Hepatocyte (in vitro differentiated cells): ENCODE measurements around the gene PTPRD. TPM values are rescaled to one million over a fixed set of nuclear protein-coding genes. Genes with fewer than 3 reads are reported as not detected.

Experiments
- DNase-seq: peaks from one replicate; pipeline ENCODE4 v3.0.0-alpha.2; 2016; ENCODE audit warnings: low spot score
- H2AFZ ChIP-seq: fragments of 200-600 bp; sonication (generic); 2 replicates; pipeline ENCODE4 v1.6.0; 2016; ENCODE audit warnings: antibody characterized with exemption, mild to moderate bottlenecking
- H3K27ac ChIP-seq: fragments of 200-600 bp; sonication (generic); 2 replicates; pipeline ENCODE4 v1.5.1; 2016; ENCODE audit warnings: mild to moderate bottlenecking
- H3K27me3 ChIP-seq: fragments of 200-600 bp; sonication (generic); 2 replicates; pipeline ENCODE4 v1.6.1; 2016
- H3K36me3 ChIP-seq: fragments of 200-600 bp; sonication (generic); replicated peaks from 2 replicates; pipeline ENCODE4 v1.5.1; 2016; ENCODE audit warnings: low read depth; ENCODE audit not compliant: insufficient read depth
- H3K4me1 ChIP-seq: fragments of 200-600 bp; sonication (generic); 2 replicates; pipeline ENCODE4 v1.5.1; 2016; ENCODE audit warnings: mild to moderate bottlenecking, moderate library complexity; ENCODE audit not compliant: insufficient read depth
- H3K4me2 ChIP-seq: fragments of 200-600 bp; sonication (generic); 2 replicates; pipeline ENCODE4 v1.6.0; 2016
- H3K4me3 ChIP-seq: fragments of 200-600 bp; sonication (generic); 2 replicates; pipeline ENCODE4 v1.5.1; 2016; ENCODE audit warnings: mild to moderate bottlenecking
- H3K79me2 ChIP-seq: fragments of 200-600 bp; sonication (generic); 2 replicates; pipeline ENCODE4 v1.6.0; 2017; ENCODE audit warnings: mild to moderate bottlenecking
- H3K9me2 ChIP-seq: fragments of 200-600 bp; sonication (generic); replicated peaks from 2 replicates; pipeline ENCODE4 v1.6.0; 2017; ENCODE audit warnings: mild to moderate bottlenecking; ENCODE audit not compliant: insufficient read depth
- H3K9me3 ChIP-seq: fragments of 200-600 bp; sonication (generic); 2 replicates; pipeline ENCODE4 v1.5.1; 2016; ENCODE audit warnings: low read depth, mild to moderate bottlenecking
- H4K20me1 ChIP-seq: fragments of 200-600 bp; sonication (generic); 2 replicates; pipeline ENCODE4 v1.6.0; 2016; ENCODE audit warnings: mild to moderate bottlenecking; ENCODE audit not compliant: insufficient read depth, poor library complexity, severe bottlenecking
- CTCF ChIP-seq: fragments of 200-600 bp; sonication (generic); IDR thresholded peaks from 2 replicates; pipeline ENCODE4 v1.5.1; 2016; ENCODE audit warnings: antibody characterized with exemption, mild to moderate bottlenecking; ENCODE audit not compliant: poor library complexity
- EZH2 ChIP-seq: fragments of 200-600 bp; sonication (generic); IDR thresholded peaks from 2 replicates; pipeline ENCODE4 v1.6.1; 2016; ENCODE audit warnings: antibody characterized with exemption, mild to moderate bottlenecking, borderline replicate concordance
- EZH2phosphoT487 ChIP-seq: fragments of 200-600 bp; sonication (generic); IDR thresholded peaks from one replicate; pipeline ENCODE4 v1.6.1; 2018; ENCODE audit warnings: antibody characterized with exemption, mild to moderate bottlenecking, low read depth, moderate library complexity; ENCODE audit not compliant: unreplicated experiment, severe bottlenecking
- WGBS: methylation state at CpG from one replicate; pipeline ENCODE4 v1.1.6; 2016; ENCODE audit warnings: low lambda C conversion rate; ENCODE audit errors: missing lambda C conversion rate; 5-methylcytosine and 5-hydroxymethylcytosine counted together
- polyA plus RNA-seq: library from polyadenylated mRNA; unstranded; fragments of >200 nt; fragmentation: Nextera tagmentation; extraction: Ambion mirVana; gene quantifications from 2 replicates; pipeline ENCODE4 v1.2.1, GENCODE V29; 2016
- total RNA-seq: library from RNA; depleted of rRNA; stranded (reverse); fragments of >200 nt; gene quantifications from 2 replicates; pipeline ENCODE4 v1.2.3, GENCODE V29; 2014

Gene PTPRD
- total and polyA plus RNA-seq, 2 experiments from 2014 or later = 6.5 to 77.6 TPM

DNA sequence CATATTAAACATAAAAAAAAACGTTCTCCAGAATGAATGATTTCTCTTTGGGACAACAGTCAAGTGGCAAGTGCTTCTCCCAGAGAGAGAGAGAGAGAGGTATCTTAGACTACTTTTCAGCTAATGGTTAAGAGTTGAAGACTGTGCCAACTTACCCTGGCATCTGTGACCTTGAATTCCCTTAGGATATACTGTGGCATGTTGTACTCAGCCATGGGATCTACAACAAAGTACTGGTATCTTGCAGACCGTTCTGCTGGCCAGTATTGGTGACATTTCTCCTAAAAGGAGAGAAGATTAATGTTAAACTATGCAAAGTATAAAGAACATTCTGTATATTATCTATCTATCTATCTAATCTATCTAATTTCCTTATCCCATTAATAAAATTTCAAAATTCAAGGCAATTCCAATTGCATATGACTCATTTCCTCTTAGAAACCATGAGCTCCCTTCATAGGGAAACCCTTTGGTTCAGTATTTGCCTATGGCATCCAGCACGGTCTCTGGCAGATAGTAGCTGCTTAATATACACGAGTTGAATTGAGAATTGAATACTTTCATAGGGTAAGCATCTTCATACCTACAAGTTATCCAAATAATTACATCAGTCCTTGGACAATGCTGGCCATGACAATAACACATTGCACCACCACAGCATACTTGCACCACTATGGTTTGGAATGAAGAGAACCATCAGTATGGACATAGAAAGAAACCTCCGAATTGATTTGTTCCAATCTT is 2273.9 kb downstream of the PTPRD start:
- TF ChIP-seq CTCF (no peak), EZH2 (no peak), EZH2phosphoT487 (no peak)
- Histone ChIP-seq H3K9me3 (no peaks in the 10 kb centered on the region), H4K20me1 (no peaks in the 10 kb centered on the region), H3K36me3 (no peaks in the 10 kb centered on the region), H3K4me3 (no peak overlapping the region), H3K4me1 (peaks cover 4% of the 10 kb centered on the region), H3K9me2 (no peaks in the 10 kb centered on the region), H2AFZ (no peak overlapping the region), H3K4me2 (no peak overlapping the region), H3K27ac (peak overlapping the region; percentile 8), H3K79me2 (no peaks in the 10 kb centered on the region), H3K27me3 (no peaks in the 10 kb centered on the region)
- WGBS = 92% methylated on average over 5 of the region's 5 CpGs
- no peak for DNase-seq

DNA sequence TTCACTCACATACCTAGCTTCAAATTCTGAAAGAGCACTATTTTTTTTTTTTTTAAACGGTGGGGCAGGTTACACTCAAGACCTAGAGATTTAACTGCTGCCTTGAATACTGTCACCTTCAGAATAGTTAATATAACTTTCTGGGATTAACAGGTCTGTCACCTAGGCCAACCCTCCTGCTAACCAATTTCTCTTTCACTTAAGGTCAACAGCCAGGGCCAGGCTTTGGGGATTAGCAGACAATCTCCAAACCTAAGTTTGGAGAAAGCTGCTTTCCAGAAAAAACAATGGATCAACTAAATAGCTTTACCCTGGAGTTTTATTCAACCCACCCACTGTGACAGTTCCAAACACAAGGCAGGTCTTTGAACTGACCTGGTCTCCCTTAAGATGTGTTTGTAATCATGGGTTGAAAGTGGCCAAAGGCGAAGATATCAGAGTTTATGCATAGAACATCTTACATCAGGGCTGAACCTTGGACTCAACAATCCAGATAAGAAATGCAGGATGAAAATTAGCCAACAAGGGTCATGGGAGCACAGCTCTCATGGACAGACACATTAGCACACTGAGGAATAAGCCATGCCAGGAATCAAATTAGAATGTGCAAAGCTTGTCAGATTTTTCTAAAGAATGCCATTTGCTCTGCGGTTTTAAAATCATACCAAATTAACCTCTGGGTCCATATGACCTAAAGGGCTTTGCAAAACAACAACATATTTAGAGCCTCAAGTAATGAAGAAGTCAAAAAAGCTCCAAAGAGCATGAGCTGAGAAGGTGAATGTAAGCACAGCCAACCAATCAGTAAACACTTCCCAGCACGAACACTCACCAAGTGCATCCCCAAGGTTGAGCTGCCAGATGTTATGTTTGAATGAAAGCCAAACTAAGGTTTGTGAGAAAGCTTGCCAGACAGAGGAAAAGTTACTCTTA is 2274.7 kb downstream of the PTPRD start:
- WGBS = 55% methylated on average over 4 of the region's 4 CpGs
- H4K20me1 ChIP-seq = no peaks in the 10 kb centered on the region
- H3K4me3 ChIP-seq = no peak overlapping the region
- H3K4me1 ChIP-seq = peaks cover 4% of the 10 kb centered on the region
- DNase-seq = peak; percentile 63
- TF ChIP-seq EZH2 (no peak), CTCF (no peak), EZH2phosphoT487 (no peak)
- H2AFZ ChIP-seq = no peak overlapping the region
- no peaks in the 10 kb centered on the region for H3K27me3 ChIP-seq
- no peaks in the 10 kb centered on the region for H3K9me2 ChIP-seq
- no peaks in the 10 kb centered on the region for H3K79me2 ChIP-seq
- no peaks in the 10 kb centered on the region for H3K36me3 ChIP-seq
- no peak overlapping the region for H3K4me2 ChIP-seq
- peak overlapping the region; percentile 59 for H3K27ac ChIP-seq
- H3K9me3 ChIP-seq = no peaks in the 10 kb centered on the region

DNA sequence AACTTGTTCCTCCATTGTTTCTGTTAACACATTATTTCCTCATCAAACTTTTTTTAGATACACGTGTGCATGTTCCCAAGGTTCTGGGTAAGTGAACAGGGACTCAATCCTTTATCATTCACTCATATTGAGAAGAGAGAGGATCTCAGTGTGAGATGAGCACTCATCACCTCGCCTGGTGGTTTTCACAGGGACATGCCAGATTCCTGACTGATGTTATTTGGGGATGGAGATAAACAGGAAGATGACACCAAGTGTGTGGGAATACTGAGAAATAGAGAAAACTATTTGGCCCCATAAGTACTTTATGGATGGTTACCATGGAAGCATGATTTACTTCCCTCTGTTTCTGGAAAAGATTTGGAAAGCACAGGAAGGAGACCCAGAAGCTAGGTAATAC is 2279.9 kb downstream of the PTPRD start:
- H3K9me3 ChIP-seq = no peaks in the 10 kb centered on the region
- WGBS = 93% methylated on average over 2 of the region's 2 CpGs
- no peaks in the 10 kb centered on the region for H3K9me2 ChIP-seq
- no peak overlapping the region for H3K4me2 ChIP-seq
- no peak overlapping the region for H3K27ac ChIP-seq
- TF ChIP-seq EZH2 = no peak
- TF ChIP-seq EZH2phosphoT487 = no peak
- no peak for TF ChIP-seq CTCF
- no peak overlapping the region for H2AFZ ChIP-seq
- no peaks in the 10 kb centered on the region for H3K36me3 ChIP-seq
- peaks cover 6% of the 10 kb centered on the region for H3K4me1 ChIP-seq
- DNase-seq = no peak
- no peaks in the 10 kb centered on the region for H3K79me2 ChIP-seq
- no peaks in the 10 kb centered on the region for H4K20me1 ChIP-seq
- no peak overlapping the region for H3K4me3 ChIP-seq
- no peaks in the 10 kb centered on the region for H3K27me3 ChIP-seq
